C4-2B (cell line): ENCODE measurements around the gene RIMBP3B.
"Not testable (repeated sequence)": the region's sequence is repeated elsewhere in the genome, so short reads cannot be mapped to it uniquely, and the experiment has no call there.

ENCODE experiments used
- H3K27ac ChIP-seq: fragments of 450-650 bp; 2 replicates; pipeline ENCODE4 v1.5.1; 2017

The RIMBP3B gene

GRCh38 chr22:21418974-21419638 is 35.6 kb downstream of the RIMBP3B start:
- H3K27ac ChIP-seq, result not testable (repeated sequence)

- H3K27ac ChIP-seq, result not testable (repeated sequence)
Observed at GRCh38 chr22:21420180-21420763, 36.7 kb downstream of the RIMBP3B start.

- not testable (repeated sequence) for H3K27ac ChIP-seq
Observed at GRCh38 chr22:21424084-21424709, 40.6 kb downstream of the RIMBP3B start.

- H3K27ac ChIP-seq, result not testable (repeated sequence)
Observed at GRCh38 chr22:21434378-21435233, 51.1 kb downstream of the RIMBP3B start.

GRCh38 chr22:21435998-21436810 is 52.7 kb downstream of the RIMBP3B start:
- not testable (repeated sequence) for H3K27ac ChIP-seq

GRCh38 chr22:21438013-21438412 is 54.5 kb downstream of the RIMBP3B start:
- not testable (repeated sequence) for H3K27ac ChIP-seq
